ENCODE results near the gene SYNDIG1L.
"Not testable (repeated sequence)": the region's sequence is repeated elsewhere in the genome, so short reads cannot be mapped to it uniquely, and the experiment has no call there.

SYNDIG1L gene

GRCh38 chr14:74401504-74402241, 24.3 kb downstream of the SYNDIG1L start:
- peak; percentile 2 for DNase-seq

GRCh38 chr14:74400919-74401503, 25.0 kb downstream of the SYNDIG1L start:
- DNase-seq, result no peak

- DNase-seq, result no peak
Measured at GRCh38 chr14:74400031-74400685, 25.9 kb downstream of the SYNDIG1L start.

GRCh38 chr14:74395094-74395493, 30.9 kb downstream of the SYNDIG1L start:
- DNase-seq, result no peak

GRCh38 chr14:74394549-74394948, 31.5 kb downstream of the SYNDIG1L start:
- DNase-seq, result peak; percentile 49

- no peak for DNase-seq
Measured at GRCh38 chr14:74392616-74393570, 33.1 kb downstream of the SYNDIG1L start.

GRCh38 chr14:74391479-74391878, 34.5 kb downstream of the SYNDIG1L start:
- DNase-seq, result no peak

- not testable (repeated sequence) for DNase-seq
Measured at GRCh38 chr14:74390505-74390904, 35.5 kb downstream of the SYNDIG1L start.

- no peak for DNase-seq
Measured at GRCh38 chr14:74389980-74390379, 36.0 kb downstream of the SYNDIG1L start.

- DNase-seq, result no peak
Measured at GRCh38 chr14:74382231-74382630, 43.8 kb downstream of the SYNDIG1L start.

GRCh38 chr14:74381571-74381970, 44.4 kb downstream of the SYNDIG1L start:
- not testable (repeated sequence) for DNase-seq

GRCh38 chr14:74380845-74381244, 45.2 kb downstream of the SYNDIG1L start:
- DNase-seq, result no peak

- DNase-seq, result no peak
Measured at GRCh38 chr14:74380172-74380571, 45.8 kb downstream of the SYNDIG1L start.

- no peak for DNase-seq
Measured at GRCh38 chr14:74377976-74378690, 47.9 kb downstream of the SYNDIG1L start.

- DNase-seq, result no peak
Measured at GRCh38 chr14:74368441-74368840, 57.6 kb downstream of the SYNDIG1L start.

GRCh38 chr14:74368026-74368425, 58.0 kb downstream of the SYNDIG1L start:
- DNase-seq, result no peak

- DNase-seq, result no peak
Measured at GRCh38 chr14:74364271-74364880, 61.6 kb downstream of the SYNDIG1L start.

GRCh38 chr14:74362361-74362915, 63.6 kb downstream of the SYNDIG1L start:
- peak; percentile 25 for DNase-seq

- DNase-seq, result no peak
Measured at GRCh38 chr14:74360163-74360562, 65.8 kb downstream of the SYNDIG1L start.

GRCh38 chr14:74358176-74358829, 67.7 kb downstream of the SYNDIG1L start:
- DNase-seq, result no peak

- no peak for DNase-seq
Measured at GRCh38 chr14:74357585-74357984, 68.4 kb downstream of the SYNDIG1L start.
